Right renal pelvis (tissue), 4 donors: ENCODE data around the gene SLCO2A1. TPM values are rescaled to one million over a fixed set of nuclear protein-coding genes. Genes with fewer than 3 reads are reported as not detected.

Source experiments
- DNase-seq, 4 donors: peaks; one replicate each; pipeline ENCODE4 v3.0.0-alpha.2; 2013; ENCODE audit warnings: low read depth in 4 of 4, low spot score in 3 of 4, missing footprints in 1 of 4
- polyA plus RNA-seq, 4 donors: library from polyadenylated mRNA; unstranded; fragments of 120-200 nt; gene quantifications; one replicate each; pipeline ENCODE4 v1.2.1, GENCODE V29; 2013; ENCODE audit not compliant: insufficient read length in 4 of 4

Gene SLCO2A1
- polyA plus RNA-seq, 4 donors: 17.5 to 22.0 (median 20.3) TPM

DNA sequence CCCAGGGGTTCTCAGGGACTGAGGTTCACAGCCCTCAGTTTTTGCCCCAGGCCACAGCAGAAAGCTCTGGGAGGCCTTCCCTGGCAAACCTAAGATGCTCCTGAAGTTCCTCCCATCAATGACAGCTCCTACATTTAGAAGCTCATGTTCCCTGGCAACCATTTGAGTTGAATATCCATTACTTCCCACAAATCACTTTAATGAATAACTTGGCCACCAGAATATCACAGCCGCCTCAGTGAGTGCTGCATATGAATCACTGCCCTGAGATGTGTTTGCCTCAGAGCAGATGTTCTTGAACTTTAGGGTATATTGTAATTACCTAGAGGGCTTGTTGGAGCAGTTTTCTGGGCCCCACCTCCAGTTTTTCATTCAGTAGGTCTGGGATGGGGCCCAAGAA lies 27.4 kb downstream of the SLCO2A1 start:
- DNase-seq: no peak

- DNase-seq: no peak
Measured at GRCh38 chr3:134001251-134001650, 28.5 kb downstream of the SLCO2A1 start.

- DNase-seq: no peak
Measured at GRCh38 chr3:133999891-134000685, 29.6 kb downstream of the SLCO2A1 start.

DNA sequence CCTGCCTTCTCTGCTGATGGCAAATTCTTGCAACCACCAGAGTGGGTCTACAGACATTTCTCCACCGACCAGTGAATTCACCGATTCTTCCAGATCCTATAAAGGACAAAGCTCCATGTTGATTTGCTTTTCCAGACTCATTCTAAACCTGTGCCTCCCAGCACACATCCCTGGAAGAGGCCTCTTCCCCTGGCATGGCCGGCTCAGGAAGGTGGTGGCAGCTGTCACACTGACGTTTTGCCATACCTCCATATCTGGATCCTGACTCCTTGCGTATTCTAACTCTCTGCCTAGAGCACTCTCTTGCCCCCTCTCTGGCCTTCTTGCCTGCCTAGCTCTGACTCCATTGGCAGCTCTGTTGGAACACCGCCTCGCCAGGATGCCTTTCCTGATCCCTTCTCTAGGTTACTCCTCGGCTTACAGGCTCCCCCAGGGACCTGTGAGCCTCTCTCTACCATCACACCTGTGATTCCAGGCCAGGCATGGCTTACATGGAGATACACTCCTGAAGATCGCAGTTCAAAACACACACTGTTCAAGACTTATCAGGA lies 31.0 kb downstream of the SLCO2A1 start:
- no peak for DNase-seq

DNA sequence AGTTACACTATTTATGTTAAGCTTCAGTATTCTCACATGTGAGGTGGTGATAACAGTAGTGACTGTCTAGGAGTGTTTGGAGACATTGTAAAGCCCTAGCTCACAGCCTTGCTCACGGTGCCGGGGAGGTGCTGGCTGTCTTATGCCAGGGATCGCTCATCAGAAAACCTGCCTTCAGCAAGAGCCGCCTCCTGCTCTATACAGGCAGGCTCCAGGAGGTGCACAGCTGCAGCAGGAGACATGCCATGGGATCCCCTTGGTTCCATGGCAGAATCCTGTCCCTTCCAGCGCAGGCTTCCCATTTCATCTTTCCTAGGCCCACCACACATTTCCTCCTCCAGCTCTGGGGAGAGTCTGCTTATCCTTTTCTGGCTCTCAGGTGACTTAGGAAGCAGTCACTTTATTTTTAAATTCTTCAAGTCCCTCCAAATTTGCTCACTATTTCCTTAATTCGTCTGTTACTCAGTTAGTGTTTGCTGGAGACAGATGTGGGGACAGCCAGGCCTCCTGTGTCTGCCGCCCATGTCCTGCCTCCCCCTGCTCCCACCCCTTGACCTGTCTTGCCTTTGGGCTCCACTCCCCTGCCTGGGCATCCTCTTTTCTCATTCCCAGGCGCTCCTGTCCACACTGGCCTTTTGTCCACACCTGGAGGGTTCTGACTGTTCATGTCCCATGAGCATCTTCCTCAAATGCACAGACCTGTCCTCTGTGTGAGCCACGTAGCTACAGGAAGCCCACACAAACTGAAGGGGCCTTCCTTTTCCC lies 31.7 kb downstream of the SLCO2A1 start:
- no peak for DNase-seq

- no peak for DNase-seq
Measured at GRCh38 chr3:133996996-133997395, 32.7 kb downstream of the SLCO2A1 start.

GRCh38 chr3:133996251-133996661 lies 33.5 kb downstream of the SLCO2A1 start:
- DNase-seq: no peak

DNA sequence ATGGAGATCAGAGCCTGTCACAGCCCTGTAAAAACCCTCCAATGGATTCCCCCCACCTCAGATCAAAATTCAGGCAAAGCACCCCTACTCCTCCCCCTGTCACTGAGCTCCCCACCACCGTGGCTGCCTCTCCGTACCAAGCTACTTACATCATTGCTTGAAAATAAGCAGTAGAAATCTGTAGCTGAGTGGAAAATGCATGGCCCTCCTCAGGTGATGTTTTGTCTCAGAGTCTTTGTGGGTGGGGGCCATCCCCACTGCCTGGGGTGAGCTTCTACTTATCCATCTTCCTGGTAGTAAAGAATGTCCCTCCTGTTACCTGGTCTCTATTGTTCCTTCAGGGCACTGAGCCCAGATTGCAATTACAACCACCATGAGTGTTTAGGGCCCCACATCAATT lies 34.5 kb downstream of the SLCO2A1 start:
- no peak for DNase-seq

GRCh38 chr3:133994166-133994890 lies 35.4 kb downstream of the SLCO2A1 start:
- DNase-seq: no peak

GRCh38 chr3:133992951-133993620 lies 36.6 kb downstream of the SLCO2A1 start:
- DNase-seq: no peak

DNA sequence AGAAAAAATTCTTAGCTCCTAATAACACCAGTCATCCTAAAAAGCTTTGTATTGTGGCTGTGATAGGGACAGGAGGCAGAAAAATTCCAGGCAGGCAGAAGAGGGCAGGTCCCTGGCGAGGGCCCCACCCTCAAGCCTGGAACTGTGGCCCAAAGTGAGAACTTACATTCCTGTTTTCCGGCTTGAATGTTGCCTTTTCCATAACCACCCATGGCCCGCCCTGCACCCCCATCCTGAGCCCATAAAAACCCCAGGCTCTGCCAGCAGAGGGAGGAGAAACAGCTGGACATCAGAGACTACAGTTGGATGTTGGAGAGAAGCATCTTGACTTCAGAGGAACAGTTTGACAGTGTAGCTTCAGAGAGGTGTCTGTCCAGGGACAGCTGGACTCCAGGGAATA lies 37.3 kb downstream of the SLCO2A1 start:
- no peak for DNase-seq

DNA sequence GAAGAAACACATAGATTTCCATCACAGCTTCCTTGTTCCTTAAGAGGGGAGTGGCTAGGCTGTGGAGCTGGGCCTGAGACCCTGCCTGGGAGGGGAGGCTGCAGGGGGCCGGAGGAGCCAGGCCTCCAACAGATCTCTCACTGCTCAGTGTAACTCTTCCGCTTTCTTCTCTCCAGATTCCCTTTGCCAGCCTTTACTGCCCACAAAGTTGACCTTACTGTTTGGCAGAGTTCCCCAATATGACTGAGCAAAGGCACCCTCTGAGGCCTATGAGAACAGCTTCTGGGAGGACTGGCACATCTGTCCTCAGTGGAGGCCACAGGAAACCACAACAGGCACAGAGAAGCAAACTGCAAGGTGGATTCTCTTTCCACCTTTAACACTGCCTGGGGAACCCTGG lies 38.1 kb downstream of the SLCO2A1 start:
- DNase-seq: no peak

- DNase-seq: no peak
Measured at GRCh38 chr3:133991209-133991608, 38.5 kb downstream of the SLCO2A1 start.

- no peak for DNase-seq
Measured at GRCh38 chr3:133989936-133990702, 39.6 kb downstream of the SLCO2A1 start.

DNA sequence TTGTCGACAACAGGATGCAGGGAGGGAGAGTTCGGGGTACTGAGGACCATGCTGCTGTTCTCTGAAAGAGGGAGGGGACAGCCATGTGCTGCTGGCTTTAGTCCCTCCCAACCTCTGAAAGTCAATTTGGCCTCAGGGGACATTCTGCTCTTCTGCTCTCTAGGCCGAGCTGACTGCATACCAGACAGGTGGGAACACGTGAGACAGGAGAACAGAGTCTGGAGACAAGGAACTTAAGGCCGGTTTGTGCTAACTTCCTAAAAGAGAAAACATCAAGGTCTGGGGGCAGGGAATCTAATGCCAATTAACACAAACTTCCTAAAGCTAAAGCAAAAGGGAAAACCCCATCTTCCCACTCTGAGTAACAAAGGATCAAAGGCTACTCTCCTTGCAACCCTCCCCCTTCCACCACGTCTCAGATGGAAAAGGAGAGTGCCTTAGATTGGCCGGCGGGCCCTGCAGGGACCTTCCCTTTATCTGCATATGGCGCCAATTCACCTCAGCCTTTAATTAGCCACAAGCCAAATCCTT lies 41.0 kb downstream of the SLCO2A1 start:
- DNase-seq: no peak

- no peak for DNase-seq
Measured at GRCh38 chr3:133987948-133988484, 41.7 kb downstream of the SLCO2A1 start.

- DNase-seq: no peak
Measured at GRCh38 chr3:133987136-133987535, 42.6 kb downstream of the SLCO2A1 start.

DNA sequence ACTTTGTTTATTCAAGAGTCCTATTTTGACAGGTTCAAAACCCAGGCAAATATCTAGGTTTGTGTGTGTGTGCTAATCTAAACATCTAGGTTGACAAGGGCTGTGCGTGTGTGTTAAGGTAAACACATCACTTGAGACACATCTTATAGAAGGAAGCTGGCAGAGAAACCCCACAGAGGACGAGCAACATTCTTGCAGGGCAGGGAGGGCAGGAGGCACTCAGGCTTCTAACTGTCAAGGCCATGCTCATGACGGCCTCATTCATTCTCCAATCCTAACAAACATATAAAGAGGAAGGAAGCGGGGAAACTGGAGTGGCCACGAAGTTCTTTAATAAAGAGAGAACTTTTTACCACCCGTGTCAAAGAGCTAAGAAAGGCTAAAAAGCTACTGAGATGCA lies 43.4 kb downstream of the SLCO2A1 start:
- DNase-seq: no peak

DNA sequence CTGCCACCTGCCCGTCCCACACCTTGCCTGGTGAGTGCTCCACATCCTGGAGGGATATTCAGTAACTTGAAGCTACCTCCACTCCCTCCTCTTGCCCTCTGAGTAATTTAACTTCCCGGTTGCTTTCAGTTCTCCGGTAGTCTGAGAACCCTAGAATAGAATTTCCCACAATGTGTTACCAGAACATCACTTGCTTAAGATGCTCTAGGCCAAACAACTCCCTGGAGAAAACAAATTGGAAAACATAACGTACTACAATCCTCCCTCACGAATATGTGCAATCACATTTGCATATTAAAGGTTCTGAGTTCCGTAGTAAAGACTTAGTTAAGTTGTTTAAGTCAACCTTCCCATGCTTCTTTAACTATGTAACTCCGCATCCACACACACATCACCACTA lies 44.8 kb downstream of the SLCO2A1 start:
- DNase-seq: no peak
